HL-60 (cell line): ENCODE data around the gene AKAP8.

ENCODE experiments used
- CTCF ChIP-seq: IDR thresholded peaks from one replicate; pipeline ENCODE4 v1.5.1; 2011; ENCODE audit warnings: low read length, control low read depth, inconsistent platforms; ENCODE audit not compliant: insufficient read depth
- GABPA ChIP-seq: IDR thresholded peaks from 2 replicates; pipeline ENCODE4 v1.6.1; 2012; ENCODE audit warnings: low read depth
- POLR2AphosphoS5 ChIP-seq: IDR thresholded peaks from 2 replicates; pipeline ENCODE4 v1.6.1; 2012; ENCODE audit warnings: low read depth

- TF ChIP-seq POLR2AphosphoS5: no peak
- no peak for TF ChIP-seq CTCF
- no peak for TF ChIP-seq GABPA
Measured at GRCh38 chr19:15369594-15369891, 10.0 kb downstream of the AKAP8 start.
